ENCODE results near the gene ABCC8. TPM values are rescaled to one million over a fixed set of nuclear protein-coding genes. Genes with fewer than 3 reads are reported as not detected.
"Not testable (repeated sequence)": the region's sequence is repeated elsewhere in the genome, so short reads cannot be mapped to it uniquely, and the experiment has no call there.

Gene ABCC8
- polyA plus RNA-seq, 3 donors, result not detected

- H4K20me1 ChIP-seq (ENCODE audit: insufficient read depth, low read length), result no peaks in the 10 kb centered on the region
- no peaks in the 10 kb centered on the region for H3K36me3 ChIP-seq (replicated peaks in 1 of 2; ENCODE audit: control insufficient read depth in 1 of 2, insufficient read depth in 2 of 2, low read length in 2 of 2)
- H3K9me3 ChIP-seq (replicated peaks in 1 of 2; ENCODE audit: control insufficient read depth in 1 of 2, insufficient read depth in 1 of 2, low read length in 2 of 2), result no peaks in the 10 kb centered on the region
- intact Hi-C loops (cut with micrococcal nuclease), result no loop called here
- H3K9ac ChIP-seq (ENCODE audit: insufficient read depth, low read length, poor library complexity, severe bottlenecking), result no peak overlapping the region
- Mint-ChIP-seq H3K27ac (no peak overlapping the region), H3K36me3 (no peaks in the 10 kb centered on the region), H3K4me3 (no peak overlapping the region), H3K9me3 (no peaks in the 10 kb centered on the region), H3K4me1 (peaks cover 9% of the 10 kb centered on the region), H3K27me3 (ENCODE audit: low read depth in 3 of 3) (peaks cover 0 to 2% (median 2%) of the 10 kb centered on the region in 3 donors)
- H3K27ac ChIP-seq (ENCODE audit: low read depth in 1 of 2, low read length in 2 of 2), result no peak overlapping the region
- H3K4me3 ChIP-seq (replicated peaks in 1 of 3; ENCODE audit: low read depth in 2 of 3, low read length in 3 of 3), result no peak overlapping the region
- H2AFZ ChIP-seq (ENCODE audit: insufficient read depth, low read depth, low read length, poor library complexity, severe bottlenecking), result no peak overlapping the region
- no peaks in the 10 kb centered on the region for H3K79me2 ChIP-seq (ENCODE audit: insufficient read depth, low read length)
- 97% methylated on average over 8 of the region's 11 CpGs for WGBS (ENCODE audit: insufficient coverage)
- no peak for DNase-seq
- no peak overlapping the region for H3K4me2 ChIP-seq (replicated peaks; ENCODE audit: extremely low read depth, low read length, poor library complexity, severe bottlenecking)
- TF ChIP-seq CTCF (IDR thresholded peaks at IDR 0.05), result no peak
- no peaks in the 10 kb centered on the region for H3K27me3 ChIP-seq (ENCODE audit: control insufficient read depth in 2 of 2, insufficient read depth in 2 of 2, low read length in 2 of 2)
- no peaks in the 10 kb centered on the region for H3K4me1 ChIP-seq (ENCODE audit: control insufficient read depth in 1 of 2, insufficient read depth in 2 of 2, low read length in 2 of 2)
Observed at GRCh38 chr11:17428261-17428660, 48.4 kb downstream of the ABCC8 start.

- H3K9me3 Mint-ChIP-seq; H4K20me1 ChIP-seq (ENCODE audit: insufficient read depth, low read length); H3K27ac Mint-ChIP-seq; H2AFZ ChIP-seq (ENCODE audit: insufficient read depth, low read depth, low read length, poor library complexity, severe bottlenecking); H3K4me1 ChIP-seq (ENCODE audit: control insufficient read depth in 1 of 2, insufficient read depth in 2 of 2, low read length in 2 of 2); H3K4me3 ChIP-seq (replicated peaks in 1 of 3; ENCODE audit: low read depth in 2 of 3, low read length in 3 of 3); H3K9ac ChIP-seq (ENCODE audit: insufficient read depth, low read length, poor library complexity, severe bottlenecking); H3K4me3 Mint-ChIP-seq; intact Hi-C loops (cut with micrococcal nuclease); H3K4me2 ChIP-seq (replicated peaks; ENCODE audit: extremely low read depth, low read length, poor library complexity, severe bottlenecking); H3K4me1 Mint-ChIP-seq; H3K36me3 ChIP-seq (replicated peaks in 1 of 2; ENCODE audit: control insufficient read depth in 1 of 2, insufficient read depth in 2 of 2, low read length in 2 of 2); H3K36me3 Mint-ChIP-seq; H3K9me3 ChIP-seq (replicated peaks in 1 of 2; ENCODE audit: control insufficient read depth in 1 of 2, insufficient read depth in 1 of 2, low read length in 2 of 2); DNase-seq; H3K27ac ChIP-seq (ENCODE audit: low read depth in 1 of 2, low read length in 2 of 2); H3K79me2 ChIP-seq (ENCODE audit: insufficient read depth, low read length); H3K27me3 Mint-ChIP-seq (ENCODE audit: low read depth in 3 of 3); H3K27me3 ChIP-seq (ENCODE audit: control insufficient read depth in 2 of 2, insufficient read depth in 2 of 2, low read length in 2 of 2): not testable (repeated sequence)
- WGBS (ENCODE audit: insufficient coverage), result no CpG with 5 or more reads among the region's 5 CpGs
Observed at GRCh38 chr11:17426233-17426632, 50.4 kb downstream of the ABCC8 start.

Data from CD14-positive monocyte (primary cell).